Epithelial cell of prostate (primary cell): ENCODE results near the gene UACA.

Experiments
- DNase-seq: peaks from one replicate; pipeline ENCODE4 v3.0.0-alpha.2; 2011; ENCODE audit warnings: low read depth, low spot score
- H3K27ac ChIP-seq: fragments of 450-650 bp; 2 replicates; pipeline ENCODE4 v1.5.1; 2017; ENCODE audit warnings: mild to moderate bottlenecking

UACA gene

DNA sequence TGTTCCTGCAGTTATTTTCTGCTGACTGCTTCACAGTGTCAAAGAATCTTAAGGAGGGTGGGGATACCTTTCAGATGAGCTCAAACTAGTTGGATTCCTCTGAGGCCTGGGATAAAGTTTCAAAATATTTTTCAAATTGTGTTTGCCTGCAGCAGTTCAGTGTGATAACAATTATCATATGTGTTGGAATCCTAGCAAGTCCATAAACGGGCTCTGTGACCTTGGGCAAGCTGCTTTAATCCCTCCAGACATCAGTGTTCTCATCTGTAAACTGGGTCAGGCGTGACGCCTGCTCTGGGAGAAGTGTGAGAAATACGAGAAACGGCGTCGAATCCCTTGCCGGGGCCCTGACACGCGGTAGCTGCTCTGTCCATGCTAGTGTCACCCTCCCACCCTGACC is 153.5 kb downstream of the UACA start:
- DNase-seq, result no peak
- H3K27ac ChIP-seq, result no peak overlapping the region

DNA sequence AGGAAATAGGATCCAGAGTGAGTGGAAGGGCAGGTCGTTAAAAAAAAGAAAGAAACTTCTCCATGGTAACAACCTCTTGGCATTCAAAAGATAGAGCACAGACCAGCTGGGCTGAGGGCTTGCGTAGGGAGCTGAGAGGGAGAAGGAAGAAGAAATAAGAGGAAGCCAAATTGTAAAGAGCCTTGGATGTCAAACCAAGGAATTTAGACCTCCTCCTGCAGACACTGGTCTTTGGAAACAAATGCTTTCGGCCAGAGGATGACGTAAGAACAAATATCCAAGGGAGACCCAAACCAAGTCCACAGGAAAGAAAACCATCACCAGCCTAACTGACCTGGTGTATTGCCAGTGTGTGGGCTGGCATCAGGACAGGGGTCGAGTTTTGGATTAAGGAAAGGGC is 155.2 kb downstream of the UACA start:
- H3K27ac ChIP-seq, result no peak overlapping the region
- DNase-seq, result no peak

DNA sequence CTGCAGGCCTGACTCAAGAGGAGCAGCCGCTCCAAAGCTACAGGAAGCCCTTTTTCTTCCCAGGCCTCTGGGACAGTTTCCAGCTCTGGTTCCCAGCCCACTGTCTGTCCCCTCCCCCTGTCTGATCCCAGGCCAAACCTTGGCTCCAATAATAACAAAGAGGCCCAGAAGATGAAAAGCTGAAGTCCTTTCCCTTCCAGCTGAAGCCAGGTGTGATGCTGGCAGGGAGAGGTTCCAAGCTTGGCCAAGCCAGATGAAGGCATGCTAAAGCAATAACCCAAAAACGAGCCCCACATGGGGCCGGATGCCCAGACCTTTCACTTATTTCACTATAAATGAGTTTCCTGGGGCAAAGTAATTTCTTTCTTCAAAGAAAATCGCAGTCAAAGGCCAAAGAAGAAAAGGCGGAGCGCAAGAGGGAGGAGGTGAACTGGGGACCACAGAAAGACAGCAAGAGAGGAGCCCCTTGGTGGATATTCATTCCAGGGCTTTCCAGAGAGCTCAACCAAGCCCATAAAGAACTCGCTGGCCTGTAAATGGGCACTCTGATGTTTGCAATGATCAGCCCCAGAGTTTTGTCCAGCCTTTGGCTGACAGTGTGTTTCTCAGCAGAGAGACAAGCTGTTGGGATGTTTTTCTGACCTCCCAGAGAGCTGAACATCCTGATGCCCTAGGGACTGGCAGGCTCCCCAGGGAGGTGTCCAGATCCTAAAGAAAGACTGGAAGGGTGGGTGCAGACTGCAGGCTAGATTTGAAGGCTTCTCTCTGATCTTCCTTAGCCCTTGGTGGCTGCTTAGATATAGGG is 157.6 kb downstream of the UACA start:
- DNase-seq, result no peak
- H3K27ac ChIP-seq, result no peak overlapping the region

DNA sequence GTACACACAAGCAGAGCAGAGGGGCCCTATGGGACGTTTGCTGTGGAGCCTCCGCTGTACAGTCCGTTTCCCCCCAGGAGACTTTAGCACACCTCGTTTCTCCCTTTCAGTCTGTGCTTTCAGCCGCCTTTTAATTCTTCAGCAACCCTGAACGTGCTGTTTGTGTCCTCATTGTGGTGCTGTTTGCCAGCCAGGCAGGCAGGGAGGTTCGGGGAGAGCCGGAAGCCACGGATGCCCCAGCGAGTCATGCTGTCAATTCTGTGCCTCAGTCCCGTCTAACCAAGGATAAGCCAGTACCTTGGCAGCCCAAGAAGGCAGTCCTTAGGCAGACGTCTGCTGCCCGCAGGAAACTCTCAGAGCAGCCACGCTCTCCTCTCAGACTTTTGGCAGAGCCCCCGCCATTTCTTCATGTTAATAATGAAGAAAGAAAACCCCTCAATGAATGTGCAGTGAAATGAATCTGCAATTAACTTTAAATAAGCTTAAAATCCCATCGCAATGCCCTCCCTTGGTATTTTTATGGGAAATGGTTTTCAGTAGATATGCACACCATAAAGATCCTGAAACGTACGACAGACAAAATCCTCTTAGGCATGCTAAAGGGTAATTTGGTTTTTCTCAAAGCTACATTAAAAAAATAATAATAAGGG is 158.6 kb downstream of the UACA start:
- DNase-seq, result no peak

More for the DNA sequence above, 158.6 kb downstream of the UACA start:
- no peak overlapping the region for H3K27ac ChIP-seq
